WTC11 (cell line): ENCODE measurements around the gene ARHGAP26.

ENCODE experiments used
- CTCF ChIP-seq: fragments of 200-600 bp; IDR thresholded peaks from 2 replicates; pipeline ENCODE4 v1.8.0; 2022; ENCODE audit warnings: antibody characterized with exemption
- JUN ChIP-seq: sonication (generic); formaldehyde crosslinking; IDR thresholded peaks from 2 replicates; pipeline ENCODE4 v1.8.0; 2023; ENCODE audit warnings: mild to moderate bottlenecking, missing genetic modification reagents
- MAX ChIP-seq: sonication (generic); formaldehyde crosslinking; IDR thresholded peaks from 2 replicates; pipeline ENCODE4 v1.8.0; 2022; ENCODE audit warnings: mild to moderate bottlenecking, missing genetic modification reagents
- MXD4 ChIP-seq: fragments of 250-450 bp; sonication (Bioruptor Pico); IDR thresholded peaks from 2 replicates; pipeline ENCODE4 v1.8.0; 2021; ENCODE audit warnings: mild to moderate bottlenecking, moderate library complexity, borderline replicate concordance
- ZBTB21 ChIP-seq: sonication (generic); formaldehyde crosslinking; IDR thresholded peaks from 2 replicates; pipeline ENCODE4 v1.8.1; 2023; ENCODE audit warnings: mild to moderate bottlenecking, missing genetic modification reagents, borderline replicate concordance
- ZSCAN18 ChIP-seq: fragments of 250-450 bp; sonication (Bioruptor Pico); IDR thresholded peaks from 2 replicates; pipeline ENCODE4 v2.1.2; 2022; ENCODE audit warnings: mild to moderate bottlenecking, moderate library complexity

GRCh38 chr5:143036146-143036927 lies 266.2 kb downstream of the ARHGAP26 start:
- no peak for TF ChIP-seq MAX (CRISPR knock-in tag)
- TF ChIP-seq CTCF, result no peak
- TF ChIP-seq ZBTB21 (CRISPR knock-in tag), result no peak
- TF ChIP-seq ZSCAN18, result no peak
- TF ChIP-seq MXD4, result no peak
- TF ChIP-seq JUN (CRISPR knock-in tag), result no peak
